SH-SY5Y (cell line): ENCODE results near the gene TSPAN15.

Source experiments
- GATA2 ChIP-seq: IDR thresholded peaks from 2 replicates; pipeline ENCODE4 v1.6.1; 2011; ENCODE audit warnings: mild to moderate bottlenecking, low read depth, low read length
- GATA3 ChIP-seq: IDR thresholded peaks from 2 replicates; pipeline ENCODE4 v1.6.1; 2011; ENCODE audit warnings: low read depth, mild to moderate bottlenecking, low read length, moderate library complexity

TSPAN15 gene

GRCh38 chr10:69451209-69451783 is at the start of gene TSPAN15:
Gene TSPAN15, plus strand, starts transcription at chr10:69451465. Its CDS starts 130 bp downstream, at chr10:69451595.
- TF ChIP-seq GATA3, result no peak
- TF ChIP-seq GATA2, result no peak

- TF ChIP-seq GATA3 (no peak), GATA2 (no peak)
Observed at GRCh38 chr10:69402386-69402785, 48.9 kb upstream of the TSPAN15 start.

GRCh38 chr10:69403066-69403465 is 48.2 kb upstream of the TSPAN15 start:
- TF ChIP-seq GATA3 (no peak), GATA2 (no peak)

- TF ChIP-seq GATA2 (no peak), GATA3 (no peak)
Observed at GRCh38 chr10:69403519-69403918, 47.7 kb upstream of the TSPAN15 start.

GRCh38 chr10:69404786-69405185 is 46.5 kb upstream of the TSPAN15 start:
- TF ChIP-seq GATA3, result no peak
- no peak for TF ChIP-seq GATA2

- no peak for TF ChIP-seq GATA3
- no peak for TF ChIP-seq GATA2
Observed at GRCh38 chr10:69405221-69405620, 46.0 kb upstream of the TSPAN15 start.

GRCh38 chr10:69406302-69406811 is 44.9 kb upstream of the TSPAN15 start:
- TF ChIP-seq GATA2, result no peak
- TF ChIP-seq GATA3, result no peak

GRCh38 chr10:69406816-69407580 is 44.3 kb upstream of the TSPAN15 start:
- TF ChIP-seq GATA3 (no peak), GATA2 (no peak)

GRCh38 chr10:69407621-69408301 is 43.5 kb upstream of the TSPAN15 start:
- no peak for TF ChIP-seq GATA2
- TF ChIP-seq GATA3, result no peak

- TF ChIP-seq GATA3 (no peak), GATA2 (no peak)
Observed at GRCh38 chr10:69408318-69409175, 42.7 kb upstream of the TSPAN15 start.

- no peak for TF ChIP-seq GATA3
- no peak for TF ChIP-seq GATA2
Observed at GRCh38 chr10:69409176-69409495, 42.1 kb upstream of the TSPAN15 start.

GRCh38 chr10:69409968-69410367 is 41.3 kb upstream of the TSPAN15 start:
- TF ChIP-seq GATA2, result no peak
- no peak for TF ChIP-seq GATA3

GRCh38 chr10:69410487-69410886 is 40.8 kb upstream of the TSPAN15 start:
- TF ChIP-seq GATA3, result no peak
- no peak for TF ChIP-seq GATA2

- TF ChIP-seq GATA2 (no peak), GATA3 (no peak)
Observed at GRCh38 chr10:69411476-69411875, 39.8 kb upstream of the TSPAN15 start.

GRCh38 chr10:69412232-69412790 is 39.0 kb upstream of the TSPAN15 start:
- TF ChIP-seq GATA3 (no peak), GATA2 (no peak)
